GM18517 (cell line): ENCODE data around the gene SPINK1.
"Not testable (repeated sequence)": the region's sequence is repeated elsewhere in the genome, so short reads cannot be mapped to it uniquely, and the experiment has no call there.

Experiments
- ATAC-seq: cut with Tn5 transposase; IDR thresholded peaks from one replicate; pipeline ENCODE4 v1.9.1; 2021; ENCODE audit warnings: mild to moderate bottlenecking, moderate library complexity; ENCODE audit not compliant: unreplicated experiment

Gene SPINK1

DNA sequence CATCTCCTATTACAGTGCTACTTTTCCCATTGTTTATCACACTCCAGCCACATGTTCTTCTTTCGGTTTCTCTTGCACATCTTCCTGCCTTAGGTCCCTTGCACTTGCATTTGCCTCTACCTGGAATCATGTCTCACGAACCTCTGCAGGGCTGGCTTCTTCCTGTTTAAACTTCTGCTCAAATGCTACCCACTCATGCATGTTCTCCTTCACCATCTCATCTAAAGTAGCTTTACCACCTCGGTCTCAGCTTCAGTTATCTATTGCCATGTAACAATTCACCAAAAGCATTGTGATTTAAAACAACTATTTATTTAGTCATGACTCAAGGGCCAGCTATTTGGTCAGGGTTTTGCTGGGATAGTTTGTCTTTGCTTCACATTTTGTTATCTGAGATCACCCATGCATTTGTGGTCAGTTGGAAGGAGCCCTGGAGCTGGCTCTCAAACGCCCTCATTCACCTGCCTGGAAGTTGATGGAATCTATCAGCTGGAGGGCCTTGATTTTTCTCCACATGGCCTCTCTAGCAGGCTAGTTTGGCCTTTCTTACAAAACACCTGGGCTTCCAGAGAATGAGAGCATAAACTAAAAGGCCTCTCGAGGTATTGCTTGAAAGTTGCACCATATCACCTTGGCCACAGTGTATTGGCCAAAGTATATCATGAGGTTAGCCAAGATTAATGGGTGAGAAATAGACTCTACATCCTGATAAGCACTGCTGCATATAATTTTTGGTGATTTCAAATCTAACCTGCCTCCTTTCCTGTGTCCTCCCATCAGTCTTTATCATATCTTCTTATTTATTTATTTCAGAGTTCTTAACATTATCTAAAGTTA, 21.4 kb downstream of the SPINK1 start:
- no peak for ATAC-seq

DNA sequence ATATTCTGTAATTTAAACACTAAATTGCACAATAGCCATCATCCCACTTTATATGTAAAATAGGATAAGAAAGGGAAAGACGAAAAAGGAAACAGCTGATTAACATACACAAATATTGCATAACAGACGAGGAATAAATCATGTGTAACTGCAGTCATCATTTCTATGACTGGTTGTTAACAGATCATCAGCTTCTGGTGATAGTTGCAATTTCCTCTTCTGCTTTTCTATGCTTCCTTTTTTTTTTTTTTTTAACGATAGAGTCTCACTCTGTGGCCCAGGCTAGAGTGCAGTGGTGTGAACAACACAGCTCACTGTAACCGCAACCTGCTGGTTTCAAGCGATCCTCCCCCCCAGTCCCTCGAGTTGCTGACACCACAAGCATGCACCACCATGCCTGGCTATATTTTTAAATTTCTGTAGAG, 26.4 kb downstream of the SPINK1 start:
- ATAC-seq, result peak; percentile 91

DNA sequence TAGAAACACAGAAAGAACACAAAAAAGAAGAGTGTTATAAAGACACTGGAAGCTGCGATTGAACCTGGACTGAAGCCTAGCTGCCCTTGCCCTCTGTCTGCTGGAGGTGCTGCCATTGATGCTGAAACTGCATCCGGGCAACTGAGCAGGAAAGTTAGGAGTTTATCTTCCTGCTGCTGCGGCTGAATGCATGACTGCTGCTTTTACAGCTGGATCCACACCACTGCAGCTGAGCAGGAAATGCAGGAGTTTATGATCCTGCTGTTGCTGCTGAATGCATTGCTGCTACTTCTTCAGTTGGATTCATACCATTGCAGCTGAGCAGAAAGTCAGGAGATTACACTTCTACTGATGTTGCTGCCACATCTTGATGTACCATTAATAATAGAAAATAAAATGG, 27.1 kb downstream of the SPINK1 start:
- ATAC-seq, result no peak

DNA sequence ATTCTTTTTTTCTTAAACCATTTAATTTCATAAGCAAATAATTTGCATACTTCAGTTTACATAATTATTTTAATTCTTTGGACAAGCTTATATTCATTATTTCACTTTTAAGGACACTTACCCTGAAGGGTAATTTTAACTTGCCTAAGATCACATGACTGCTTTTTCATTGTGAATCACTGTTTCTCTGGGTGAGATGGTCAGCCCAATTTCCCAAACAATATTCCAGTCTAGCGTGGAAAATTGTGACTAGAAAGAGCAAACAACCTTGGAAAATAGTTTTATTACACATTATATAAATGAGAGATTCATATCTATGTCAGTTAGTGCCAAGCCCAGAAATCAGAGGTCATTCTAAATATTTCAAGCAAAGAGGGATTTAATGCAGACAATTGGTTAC, 27.5 kb downstream of the SPINK1 start:
- no peak for ATAC-seq

DNA sequence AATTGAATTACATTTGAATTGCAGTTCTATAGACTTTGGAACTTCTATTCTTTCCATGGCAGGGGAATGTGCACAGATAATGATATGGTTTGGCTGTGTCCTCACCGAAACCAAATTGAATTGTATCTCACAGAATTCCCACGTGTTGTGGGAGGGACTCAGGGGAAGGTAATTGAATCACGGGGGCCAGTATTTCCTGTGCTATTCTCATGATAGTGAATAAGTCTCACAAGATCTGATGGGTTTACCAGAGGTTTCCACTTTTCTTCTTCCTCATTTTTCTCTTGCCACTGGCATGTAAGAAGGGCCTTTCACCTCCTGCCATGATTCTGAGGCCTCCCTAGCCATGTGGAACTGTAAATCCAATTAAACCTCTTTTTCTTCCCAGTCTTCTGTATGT, 28.3 kb downstream of the SPINK1 start:
- not testable (repeated sequence) for ATAC-seq

DNA sequence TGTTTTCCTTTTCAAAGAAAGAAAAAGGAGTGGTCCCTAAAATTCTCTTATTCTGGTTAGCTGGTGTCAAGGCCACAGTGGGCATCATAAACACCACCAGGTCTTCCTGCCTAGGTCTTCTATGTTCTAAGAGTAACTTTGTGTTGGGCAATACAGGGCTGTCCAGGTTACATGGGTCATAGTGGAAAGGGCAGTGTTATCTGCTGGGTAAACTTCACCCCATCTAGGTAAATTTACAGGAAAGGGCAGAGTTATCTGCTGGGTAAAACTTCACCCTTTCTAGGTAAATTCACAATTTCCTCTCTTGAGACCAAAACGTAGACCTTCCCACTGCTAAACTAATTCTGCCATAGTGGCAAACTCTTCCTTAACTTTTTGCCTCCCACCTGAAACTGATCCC, 30.0 kb downstream of the SPINK1 start:
- no peak for ATAC-seq

DNA sequence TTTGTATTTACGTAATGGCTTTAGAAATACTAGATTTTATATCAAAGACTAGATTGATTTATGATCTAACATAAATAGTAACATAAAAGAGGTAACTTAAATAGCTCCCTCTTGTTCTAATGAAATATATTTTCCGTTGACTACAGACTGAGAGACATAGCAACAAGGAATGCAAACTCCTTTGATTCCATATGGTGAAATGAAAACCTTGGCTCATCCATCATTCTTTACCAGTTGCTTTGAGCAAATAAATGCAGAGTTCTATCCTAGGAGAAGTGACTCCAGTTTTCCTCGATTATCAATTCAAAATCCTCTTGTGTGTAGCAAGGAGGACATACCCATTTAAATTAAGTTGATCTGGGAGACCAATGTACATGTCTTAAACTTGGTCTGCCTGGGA, 31.0 kb downstream of the SPINK1 start:
- ATAC-seq, result no peak

DNA sequence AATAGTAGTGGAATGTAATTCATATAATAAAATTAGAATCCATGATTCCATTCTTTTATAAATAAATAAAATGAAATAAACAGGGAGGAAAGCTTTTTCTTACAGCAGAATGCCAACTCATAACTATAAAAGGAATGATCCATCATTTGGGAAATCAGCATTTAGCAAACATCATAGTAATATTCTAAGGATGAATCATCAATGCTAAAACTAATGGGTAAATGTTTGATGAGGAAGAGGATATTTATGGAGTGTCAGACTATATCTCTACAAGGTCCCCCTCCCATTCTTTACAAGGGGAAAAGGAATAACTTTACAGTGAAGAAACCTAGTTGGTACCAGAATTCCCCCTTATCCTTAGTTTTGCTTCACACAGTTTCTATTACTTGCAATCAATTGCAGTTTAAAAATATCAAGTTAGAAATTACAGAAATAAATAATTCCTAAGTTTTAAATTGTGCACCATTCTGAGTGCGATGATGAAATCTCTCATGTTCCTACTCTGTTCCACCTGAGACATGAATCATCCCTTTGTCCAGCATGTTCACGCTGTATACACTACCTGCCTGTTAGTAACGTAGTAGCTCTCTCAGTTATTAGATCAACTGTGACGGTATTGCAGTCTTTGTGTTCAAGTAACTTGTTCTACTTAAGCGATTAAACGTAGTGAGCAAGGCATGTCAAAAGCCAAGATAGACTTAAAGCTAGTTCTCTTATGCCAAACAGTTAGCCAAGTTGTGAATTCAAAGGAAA, 34.7 kb downstream of the SPINK1 start:
- no peak for ATAC-seq

DNA sequence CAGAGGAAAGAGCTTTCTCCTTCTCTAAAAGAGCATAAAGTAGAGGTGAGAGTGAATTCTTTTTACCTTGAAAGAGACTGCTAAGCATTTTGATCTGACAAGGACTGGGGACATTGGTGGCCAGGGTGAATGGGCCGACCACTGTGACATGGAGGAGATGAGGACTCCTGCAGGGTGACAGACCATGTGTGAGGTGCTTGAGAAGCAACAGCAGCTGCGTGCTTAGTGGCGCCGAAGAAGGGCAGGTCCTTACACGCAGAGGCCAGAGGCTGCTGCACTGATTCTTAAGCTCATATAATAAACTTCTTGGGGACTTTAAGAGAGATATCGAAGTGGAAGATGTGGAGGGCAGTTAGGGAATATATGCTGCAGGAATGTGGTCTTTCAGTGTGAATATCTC, 40.3 kb downstream of the SPINK1 start:
- ATAC-seq, result no peak

DNA sequence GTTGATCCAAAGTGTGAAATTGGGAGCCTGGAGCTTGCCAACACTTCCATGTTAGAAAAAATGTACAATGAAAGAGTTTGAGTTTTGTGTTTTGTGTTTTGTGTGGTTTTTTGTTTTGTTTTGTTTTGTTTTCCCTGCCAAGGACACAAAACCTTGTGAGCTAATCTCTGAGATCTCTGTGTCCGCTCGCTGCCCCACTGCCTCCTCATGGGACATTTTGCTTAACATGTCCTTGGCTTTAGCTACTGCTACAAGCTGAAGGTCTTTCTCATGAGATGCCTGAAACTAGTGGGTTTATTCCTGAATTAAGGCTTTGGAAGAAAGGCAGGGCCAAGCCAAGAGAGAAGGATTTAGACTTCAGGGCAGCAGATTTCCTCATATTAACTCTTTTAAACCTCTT, 41.7 kb downstream of the SPINK1 start:
- no peak for ATAC-seq

DNA sequence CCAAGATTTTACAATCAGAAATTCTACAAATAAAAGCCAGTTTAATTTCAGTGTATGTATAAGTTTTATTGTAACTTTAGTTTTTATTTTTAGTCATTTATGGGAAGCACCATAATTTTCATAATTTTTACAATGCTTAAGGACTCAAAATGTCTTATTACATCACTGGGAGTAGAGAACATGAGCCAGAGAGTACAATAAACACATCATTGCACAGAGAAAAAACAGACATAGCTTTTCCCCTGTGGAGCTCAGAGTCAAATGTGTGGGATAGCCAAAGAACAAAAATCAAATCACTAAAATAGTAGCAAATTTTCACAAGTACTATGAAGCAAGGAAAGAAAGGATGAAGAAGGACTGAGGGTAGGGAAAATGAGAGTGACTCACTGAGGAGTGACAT, 43.4 kb downstream of the SPINK1 start:
- no peak for ATAC-seq

DNA sequence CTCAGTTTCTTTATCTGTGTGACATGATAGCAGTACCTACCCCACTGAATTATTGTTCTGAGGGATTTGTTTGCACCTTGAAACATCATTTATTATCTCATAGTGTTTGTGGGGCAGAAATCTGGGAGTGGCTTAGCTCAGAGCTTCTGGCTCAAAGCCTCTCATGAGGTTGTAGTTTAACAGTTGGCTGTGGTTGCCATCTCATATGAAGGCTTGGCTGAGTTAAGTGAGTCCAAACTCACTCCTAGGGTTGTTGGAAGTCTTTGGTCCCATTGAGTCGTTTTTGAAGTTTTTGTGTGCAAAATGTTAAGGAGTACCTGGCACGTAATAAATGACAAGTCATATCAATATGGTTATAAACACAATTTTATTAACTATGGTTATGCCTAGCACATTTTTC, 45.3 kb downstream of the SPINK1 start:
- ATAC-seq, result no peak

DNA sequence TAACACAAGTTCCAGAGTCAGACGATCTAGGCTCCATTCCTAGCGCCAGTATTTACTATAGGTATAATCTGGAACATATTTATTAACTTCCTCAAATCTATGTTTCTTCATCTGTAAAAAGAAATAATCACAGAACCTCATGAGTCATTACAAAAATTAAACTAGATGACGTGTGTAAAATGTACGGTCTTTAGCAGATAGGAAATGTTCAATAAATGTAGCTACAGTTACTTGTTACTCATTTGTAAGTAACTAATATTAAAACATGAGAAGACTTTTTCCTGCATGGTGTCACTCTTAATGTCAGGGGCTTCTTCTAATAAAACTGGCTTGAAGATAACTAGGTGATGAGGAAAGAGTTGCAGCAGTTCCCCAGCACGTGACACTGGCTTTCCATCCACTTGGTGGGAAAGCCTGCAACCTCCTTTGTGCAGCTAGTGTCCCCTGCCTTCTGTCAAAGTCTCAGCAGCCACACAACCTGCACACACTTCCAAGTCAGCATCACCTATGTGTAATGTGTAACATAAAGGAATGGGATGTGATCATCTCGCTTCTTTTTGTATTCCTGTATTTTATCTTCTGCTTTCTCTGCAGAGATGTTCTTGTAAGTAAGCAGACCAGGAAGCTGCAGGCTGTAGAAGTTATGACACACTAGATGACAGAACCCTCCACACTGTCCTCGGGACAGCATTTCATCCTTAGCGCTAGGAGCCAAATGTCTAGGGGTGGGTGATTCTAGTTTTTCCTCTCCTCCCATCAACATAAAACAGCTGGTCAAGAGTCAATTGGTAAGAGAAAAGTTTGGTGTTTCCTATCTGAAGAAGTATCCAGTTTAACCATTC, 47.1 kb downstream of the SPINK1 start:
- ATAC-seq, result no peak

DNA sequence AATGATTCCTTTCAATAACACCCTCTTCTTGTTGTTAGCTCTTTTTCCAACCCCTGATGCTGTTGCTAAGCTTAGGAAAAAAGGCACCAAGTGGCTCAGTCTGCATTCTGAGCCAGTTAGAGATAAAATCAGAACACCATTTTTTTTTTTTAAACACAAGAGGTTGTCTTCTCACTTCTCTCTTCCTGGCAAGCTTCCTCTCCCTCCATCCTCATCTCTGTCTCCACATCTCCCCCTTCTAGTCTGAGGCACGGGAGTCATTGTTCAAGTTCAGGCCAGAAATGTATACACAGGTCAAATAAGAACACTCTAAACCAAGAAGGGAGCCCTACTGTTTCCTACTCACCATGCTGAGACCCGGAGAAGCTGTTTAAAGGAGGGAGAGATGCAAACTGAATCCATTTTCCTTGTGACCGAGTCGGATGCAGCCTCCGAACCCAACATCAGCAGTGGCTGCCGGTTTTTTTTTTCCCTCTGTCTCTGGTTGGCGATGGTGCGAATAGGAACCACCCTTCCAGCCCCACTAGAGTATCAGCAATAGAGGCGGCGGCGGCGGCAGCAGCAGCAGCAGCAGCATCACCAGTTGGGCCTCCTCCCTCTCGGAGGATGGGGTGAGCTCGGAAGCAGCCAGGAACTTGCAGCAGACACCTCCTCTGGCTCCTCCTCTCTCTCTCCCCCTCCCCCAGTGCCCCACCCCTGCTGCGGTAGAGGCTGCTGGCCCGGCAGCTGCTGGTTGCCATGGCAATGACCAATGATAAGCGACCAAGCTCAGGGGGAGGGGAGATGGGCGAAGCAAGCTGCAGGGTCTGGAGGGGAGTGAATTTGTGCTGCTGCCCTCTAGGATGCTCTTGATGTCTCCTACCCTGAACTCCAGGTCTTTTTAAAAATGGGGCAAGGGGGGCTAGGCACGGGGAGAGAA, 49.1 kb downstream of the SPINK1 start, which contains the start of gene JAKMIP2:
Gene JAKMIP2 (minus strand): TSS at position 619 of the 919 bp plus-strand sequence. CDS start 110,922 bp downstream, outside the sequence.
- peak; percentile 76 for ATAC-seq

DNA sequence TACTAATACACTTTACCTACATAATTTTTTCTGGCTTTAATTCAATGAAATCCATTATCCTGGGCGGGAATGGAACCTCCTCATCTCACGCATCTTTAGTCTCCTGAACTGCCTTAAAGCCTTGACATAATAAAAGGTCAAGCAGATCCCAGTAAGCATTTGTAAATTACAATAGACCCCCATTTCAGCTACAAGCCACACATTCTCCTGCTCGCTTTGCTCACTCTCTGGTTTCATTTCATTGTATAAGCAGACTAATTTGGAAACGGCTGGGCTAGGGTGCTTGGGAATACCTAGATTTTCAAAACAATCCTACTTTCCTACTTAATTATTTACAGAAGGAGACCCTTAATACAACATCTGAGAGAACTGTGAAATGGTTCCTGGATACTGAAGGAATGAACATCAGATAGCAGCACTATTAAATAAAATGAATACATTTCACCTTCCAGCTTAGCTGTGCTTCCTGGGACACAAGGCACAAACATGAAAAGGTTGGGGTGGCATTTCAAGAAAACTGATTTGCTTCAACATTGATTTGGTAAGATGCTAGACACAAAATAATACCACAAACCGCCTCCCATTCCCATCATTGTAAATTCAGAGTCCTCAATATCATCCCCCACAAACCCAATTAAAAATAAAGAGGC, 50.4 kb downstream of the SPINK1 start:
- no peak for ATAC-seq

DNA sequence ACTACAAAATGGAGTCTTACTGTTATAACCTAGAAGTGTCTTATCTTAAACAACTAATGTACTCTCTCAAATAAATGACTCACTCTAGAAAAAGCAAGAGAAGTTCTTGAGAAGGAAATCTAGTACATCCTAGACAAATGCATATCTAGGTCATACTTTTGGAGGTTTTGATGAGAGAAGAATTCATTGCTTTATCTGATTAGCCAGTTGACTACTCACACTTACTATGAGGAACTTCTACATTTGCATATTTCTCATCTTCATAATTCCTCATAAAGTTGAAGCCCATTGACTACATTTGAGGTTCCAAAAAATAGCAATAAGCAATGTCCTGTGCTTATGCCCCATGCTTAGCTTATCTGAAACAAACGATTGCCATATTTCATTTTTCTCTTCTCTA, 51.8 kb downstream of the SPINK1 start:
- ATAC-seq, result no peak

DNA sequence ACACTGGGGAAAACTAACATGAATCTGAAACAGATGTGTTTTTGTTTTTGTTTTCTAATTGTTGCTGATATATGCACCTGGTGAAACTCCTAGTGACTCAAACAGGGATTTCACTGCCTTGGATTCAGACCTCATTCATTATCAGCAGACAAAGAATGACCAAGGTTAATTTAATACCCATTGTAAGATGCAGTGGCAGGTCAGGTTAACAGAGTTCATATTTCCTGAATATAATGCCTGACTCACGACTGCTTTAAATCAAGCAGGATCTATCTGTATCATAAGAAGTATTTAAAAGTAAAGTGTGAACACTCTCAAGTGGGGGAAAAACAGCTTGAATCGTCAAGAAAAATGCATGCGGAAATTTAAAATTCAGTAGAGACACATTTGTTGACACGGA, 54.5 kb downstream of the SPINK1 start:
- ATAC-seq, result no peak
